HG02981 (cell line): ENCODE data around the gene FGL2.
"Not testable (repeated sequence)": the region's sequence is repeated elsewhere in the genome, so short reads cannot be mapped to it uniquely, and the experiment has no call there.

ENCODE experiments used
- ATAC-seq: cut with Tn5 transposase; IDR thresholded peaks from one replicate; pipeline ENCODE4 v1.9.1; 2021; ENCODE audit warnings: mild to moderate bottlenecking, moderate library complexity; ENCODE audit not compliant: unreplicated experiment

Gene FGL2

DNA sequence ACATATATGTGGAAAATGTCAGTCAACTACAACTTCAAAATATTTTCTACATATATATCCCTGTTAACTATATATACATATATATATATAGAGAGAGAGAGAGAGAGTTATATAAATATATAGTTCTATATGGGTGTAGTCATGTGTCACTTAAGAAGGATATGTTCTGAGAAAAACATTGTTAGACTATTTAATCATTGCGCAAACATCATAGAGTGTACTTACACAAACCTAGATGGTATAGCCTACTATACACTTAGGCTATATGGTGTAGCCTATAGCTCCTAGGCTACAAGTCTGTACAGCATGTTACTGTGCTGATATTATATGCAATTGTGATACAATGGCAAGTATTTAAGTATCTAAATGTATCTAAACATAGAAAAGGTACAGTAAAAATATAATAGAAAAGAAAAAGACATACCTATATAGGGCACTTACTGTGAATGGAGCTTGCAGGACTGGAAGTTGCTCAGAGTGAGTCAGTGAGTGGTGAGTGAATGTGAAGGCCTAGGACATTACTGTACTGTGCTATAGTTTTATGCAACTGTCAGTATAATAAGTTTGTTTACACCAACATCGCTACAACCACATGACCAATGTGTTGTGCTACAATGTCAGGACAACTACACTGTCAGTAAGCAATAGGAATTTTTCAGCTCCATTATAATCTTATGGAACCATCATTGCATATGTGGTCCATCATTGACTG lies 18.0 kb upstream of the FGL2 start:
- no peak for ATAC-seq

DNA sequence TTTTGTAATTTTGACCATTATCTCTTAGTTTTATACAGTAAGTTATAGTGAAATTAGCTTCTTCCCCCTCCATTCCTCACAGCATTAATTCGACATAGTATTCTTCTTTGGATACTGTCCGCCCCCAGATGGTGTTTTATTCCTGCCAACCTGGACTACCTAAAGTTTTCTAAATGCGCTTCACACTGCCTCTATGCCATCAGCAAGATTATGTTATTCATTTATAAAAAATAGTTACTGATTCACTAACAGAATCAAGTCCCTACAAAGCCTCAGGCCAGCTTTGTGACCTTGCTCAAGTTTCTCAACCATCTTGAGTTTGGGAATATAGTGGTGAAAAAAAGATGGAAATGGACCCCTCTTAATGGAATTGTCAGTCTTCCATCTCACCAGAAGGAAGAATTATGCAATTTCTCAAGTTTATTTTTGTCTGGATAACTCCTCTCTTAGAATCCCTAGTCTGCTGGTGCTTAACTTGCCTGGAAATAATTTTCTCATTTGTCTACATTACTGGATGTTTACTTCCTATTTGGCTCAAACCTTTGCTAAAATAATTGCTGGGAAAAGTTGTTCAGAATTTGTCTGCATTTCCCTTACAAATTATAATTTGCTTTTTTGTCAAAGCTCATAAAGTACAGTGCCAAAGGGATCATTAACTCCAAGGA lies 16.7 kb upstream of the FGL2 start:
- no peak for ATAC-seq

DNA sequence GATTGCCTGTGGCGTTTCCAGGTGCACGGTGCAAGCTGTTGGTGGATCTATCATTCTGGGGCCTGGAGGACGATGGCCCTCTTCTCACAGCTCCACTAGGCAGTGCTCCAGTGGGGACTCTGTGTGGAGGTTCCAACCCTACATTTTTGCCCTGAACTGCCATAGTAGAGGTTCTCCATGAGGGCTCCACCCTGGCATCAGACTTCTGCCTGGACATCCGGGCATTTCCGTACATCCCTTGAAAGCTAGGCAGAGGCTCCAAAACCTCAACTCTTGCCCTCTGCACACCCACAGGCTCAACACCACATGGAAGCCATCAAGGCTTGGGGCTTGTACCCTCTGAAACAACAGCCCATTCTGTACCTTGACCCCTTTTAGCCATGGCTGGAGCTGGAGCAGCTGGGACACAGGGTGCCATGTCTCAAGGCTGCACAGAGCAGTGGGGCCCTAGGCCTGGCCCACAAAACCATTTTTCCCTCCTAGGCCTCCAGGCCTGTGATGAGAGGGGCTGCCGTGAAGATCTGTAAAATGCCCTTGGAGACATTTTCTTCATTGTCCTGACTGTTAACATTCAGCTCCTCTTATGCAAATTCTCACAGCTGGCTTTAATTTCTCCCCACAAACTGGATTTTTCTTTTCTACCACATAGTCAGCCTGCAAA lies 10.0 kb upstream of the FGL2 start:
- no peak for ATAC-seq

DNA sequence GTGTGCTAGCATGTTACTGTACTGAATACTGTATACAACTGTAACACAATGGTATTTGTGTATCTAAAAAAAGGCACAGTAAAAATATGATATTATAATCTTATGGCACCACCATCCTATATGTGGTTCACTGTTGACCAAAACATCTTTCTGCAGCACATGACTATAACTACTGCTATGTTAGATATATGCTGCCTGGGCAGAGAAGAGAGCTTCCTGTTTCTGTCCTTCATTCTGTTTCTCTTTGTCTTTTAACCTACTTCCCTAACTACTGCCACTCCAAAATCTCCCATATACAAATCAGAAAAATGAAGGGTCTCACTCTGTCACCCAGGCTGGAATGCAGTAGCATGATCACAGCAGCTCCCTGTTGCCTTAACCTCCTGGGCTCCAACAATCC lies 8.8 kb upstream of the FGL2 start:
- no peak for ATAC-seq

DNA sequence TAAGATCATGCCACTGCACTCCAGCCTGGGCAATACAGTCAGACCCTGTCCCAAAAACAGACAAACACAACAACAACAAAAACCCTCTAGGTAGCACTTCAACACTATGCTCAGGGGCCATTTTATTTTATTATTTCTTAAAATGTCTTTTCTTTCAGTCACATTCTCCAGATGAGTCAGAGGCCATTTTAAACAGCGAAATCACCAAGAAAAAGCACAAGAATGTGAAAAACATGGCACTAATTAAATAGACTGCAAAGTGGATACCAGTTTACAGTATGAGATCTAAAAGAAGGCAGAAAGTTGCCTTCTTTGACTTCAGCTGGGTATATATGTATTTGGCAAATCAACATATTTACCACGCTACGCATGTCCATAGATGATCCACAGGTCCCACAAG lies 6.1 kb upstream of the FGL2 start:
- ATAC-seq, result no peak

DNA sequence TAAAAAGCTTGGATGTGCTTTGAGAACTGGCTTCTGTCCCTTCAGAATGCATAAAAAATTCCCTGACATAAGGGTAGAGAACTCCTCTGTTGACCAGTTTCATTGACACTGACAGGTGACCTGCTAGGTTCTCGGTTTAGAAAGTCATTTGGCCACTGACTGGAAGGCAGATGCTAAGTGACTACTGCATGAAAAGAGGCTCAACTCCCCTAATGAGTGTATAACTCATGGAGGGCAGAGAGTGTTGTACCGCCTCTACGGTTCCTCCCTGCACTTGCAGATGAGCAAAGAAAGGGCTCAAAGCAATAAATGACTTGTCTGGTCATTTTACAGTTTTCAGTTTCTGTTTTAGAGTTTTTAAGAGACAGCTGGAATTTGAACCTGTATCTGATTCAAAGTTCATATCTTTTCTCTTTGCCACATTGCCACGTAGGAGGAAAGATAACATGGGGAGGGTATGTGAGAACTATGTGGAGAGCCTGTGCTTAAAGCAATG lies 2.9 kb upstream of the FGL2 start:
- peak; percentile 96 for ATAC-seq

DNA sequence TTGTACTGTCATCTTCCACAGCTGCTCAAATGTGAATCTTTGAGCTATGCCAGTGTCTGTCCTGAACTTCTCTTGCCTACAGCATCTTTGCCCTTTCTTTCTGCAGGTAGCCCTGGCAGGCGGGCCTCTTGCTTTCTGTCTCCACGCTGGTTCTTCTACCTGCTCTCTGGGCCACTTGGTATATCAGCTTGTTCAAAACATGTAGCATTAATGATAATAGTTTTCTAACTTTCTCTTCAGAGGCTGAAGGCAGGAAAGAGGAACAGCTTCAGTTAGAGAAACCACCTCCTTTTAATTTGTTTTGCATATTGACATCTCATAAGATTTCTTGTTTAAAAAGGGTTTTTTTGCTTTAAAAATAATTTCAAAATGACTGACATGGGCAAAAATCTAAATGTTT lies 923 bp upstream of the FGL2 start:
- ATAC-seq, result no peak

DNA sequence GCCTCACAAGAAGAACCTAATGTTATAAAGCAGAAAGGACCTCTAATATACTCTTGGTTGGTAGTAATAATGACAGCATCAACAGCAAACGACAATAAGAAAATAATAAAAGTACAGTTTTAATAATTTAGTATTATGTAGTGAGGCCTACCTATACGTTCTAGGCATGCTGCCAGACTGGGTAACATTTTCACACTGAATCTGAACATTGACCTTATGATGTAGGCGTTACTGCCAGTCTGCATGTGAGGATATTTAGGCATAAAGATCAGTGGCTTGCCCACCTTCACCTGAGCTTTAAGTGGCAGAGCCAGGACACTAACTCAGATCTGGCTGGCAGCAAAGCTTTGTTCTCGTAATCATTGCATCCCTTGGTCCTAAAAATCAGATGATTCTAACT lies 2.5 kb downstream of the FGL2 start:
- no peak for ATAC-seq

DNA sequence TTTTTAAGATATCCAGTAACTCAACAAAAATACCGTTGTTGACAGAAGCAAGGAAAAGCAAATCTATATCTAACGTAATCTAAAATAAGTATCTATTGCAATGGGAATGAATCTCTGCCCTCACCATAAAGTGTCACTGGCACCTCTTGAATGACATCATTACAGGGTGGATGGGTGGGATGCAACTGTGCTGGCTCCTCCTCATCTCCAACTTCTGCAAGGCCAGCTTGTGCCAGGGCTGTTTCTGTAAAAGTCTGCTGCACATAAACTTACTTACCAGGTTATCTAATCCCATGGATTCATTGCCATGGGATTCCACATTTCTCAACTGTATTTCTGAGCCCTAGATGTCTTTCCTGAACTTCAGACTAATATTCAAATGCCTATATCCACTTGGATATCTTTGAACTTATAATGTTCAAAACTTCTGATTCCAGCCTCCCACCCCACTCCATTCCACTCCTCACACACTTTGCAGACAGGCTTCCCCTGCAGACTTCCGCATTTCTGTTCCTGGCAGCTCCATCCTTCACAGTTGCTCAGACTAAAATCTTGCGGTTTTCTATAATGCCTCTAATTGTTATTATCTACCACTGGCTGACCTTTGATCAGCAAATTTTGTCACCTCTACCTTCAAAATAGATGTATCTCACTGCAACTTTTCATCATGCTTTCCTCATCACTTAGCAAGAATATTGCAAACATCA lies 10.7 kb downstream of the FGL2 start:
- no peak for ATAC-seq

DNA sequence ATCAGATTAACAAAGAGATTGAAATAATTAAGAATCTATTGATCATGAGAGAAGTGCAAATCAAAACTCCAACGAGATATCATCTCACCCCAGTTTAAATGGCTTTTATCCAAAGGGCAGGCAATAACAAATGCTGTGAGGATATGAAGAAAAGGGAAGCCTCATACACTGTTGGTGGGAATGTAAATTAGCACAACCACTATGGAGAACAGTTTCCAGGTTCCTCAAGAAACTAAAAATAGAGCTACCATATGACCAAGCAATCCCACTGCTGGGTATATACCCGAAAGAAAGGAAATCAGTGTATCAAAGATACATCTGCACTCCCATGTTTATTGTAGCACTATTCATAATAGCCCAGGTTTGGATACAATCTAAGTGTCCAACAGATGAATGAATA lies 13.8 kb downstream of the FGL2 start:
- ATAC-seq, result no peak

DNA sequence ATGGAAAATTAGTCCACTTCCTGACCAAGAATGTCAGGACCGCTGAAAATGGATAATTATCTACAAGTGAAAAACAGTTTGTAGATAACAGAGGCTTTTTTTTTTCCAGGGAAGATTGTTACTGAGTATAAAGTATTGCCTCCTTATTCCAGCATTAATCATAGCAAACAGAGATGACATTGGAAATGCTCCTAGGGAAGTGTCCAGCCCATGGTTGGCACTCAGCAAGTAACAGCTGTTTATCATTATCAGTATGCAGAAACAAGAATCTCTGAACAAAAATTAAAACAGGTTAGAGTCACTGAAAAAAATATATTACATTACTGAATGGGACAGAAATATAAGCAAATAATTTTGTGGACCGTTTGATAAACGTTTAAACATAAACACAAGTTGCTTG lies 14.6 kb downstream of the FGL2 start:
- ATAC-seq, result no peak

DNA sequence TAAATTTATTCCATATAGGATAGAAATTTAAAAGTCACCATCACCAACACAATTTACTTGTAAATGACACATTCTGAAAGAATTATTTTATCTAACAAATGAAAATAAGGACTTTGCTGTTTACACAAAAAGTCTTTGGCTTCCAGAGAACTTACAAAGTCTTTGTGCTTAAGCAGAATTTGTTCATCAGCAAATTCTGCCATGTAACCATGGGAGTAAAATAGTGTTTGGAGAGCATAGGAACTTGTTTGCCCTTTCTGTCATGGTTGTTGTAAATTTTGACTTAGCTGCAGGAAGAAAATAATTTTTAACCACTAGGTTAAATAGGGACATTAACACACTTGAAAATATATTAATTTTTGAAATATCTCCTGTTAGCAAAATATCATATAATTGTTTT lies 15.2 kb downstream of the FGL2 start:
- no peak for ATAC-seq

DNA sequence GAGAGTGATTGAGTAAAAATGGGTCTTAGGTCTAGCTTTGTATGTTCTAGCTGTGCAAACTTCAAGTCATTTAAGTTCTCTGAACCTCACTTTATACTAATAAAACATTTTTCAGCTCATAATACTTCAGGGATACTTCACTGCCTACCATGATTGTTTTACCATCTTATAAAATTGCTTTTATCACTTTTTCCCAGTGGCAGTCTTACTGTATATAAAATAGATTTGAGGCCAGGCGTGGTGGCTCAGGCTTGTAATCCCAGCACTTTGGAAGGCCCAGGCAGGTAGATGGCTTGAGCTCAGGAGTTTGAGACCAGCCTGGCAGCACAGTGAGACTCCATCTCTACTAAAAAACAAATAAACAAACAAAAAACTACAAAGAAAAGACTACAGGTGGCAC lies 17.4 kb downstream of the FGL2 start:
- ATAC-seq, result no peak

DNA sequence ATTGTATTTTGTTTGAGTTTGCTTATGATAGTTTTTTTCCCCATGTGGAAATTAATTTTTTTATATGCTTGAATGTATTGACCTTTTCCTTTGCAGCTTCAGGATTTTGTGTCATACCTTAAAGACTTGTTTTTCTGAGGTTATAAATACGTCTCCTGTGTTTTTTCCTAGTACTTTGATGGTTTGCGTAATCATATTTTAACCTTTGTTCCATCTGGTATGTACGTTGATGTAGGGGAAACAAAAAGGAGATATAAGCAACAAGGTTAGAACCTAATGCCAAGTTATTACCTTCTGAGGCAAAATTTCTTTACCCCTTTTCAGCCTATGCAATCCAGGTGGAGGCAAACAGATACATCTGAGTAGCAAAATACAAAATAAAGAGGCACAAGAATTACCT lies 17.9 kb downstream of the FGL2 start:
- no peak for ATAC-seq

DNA sequence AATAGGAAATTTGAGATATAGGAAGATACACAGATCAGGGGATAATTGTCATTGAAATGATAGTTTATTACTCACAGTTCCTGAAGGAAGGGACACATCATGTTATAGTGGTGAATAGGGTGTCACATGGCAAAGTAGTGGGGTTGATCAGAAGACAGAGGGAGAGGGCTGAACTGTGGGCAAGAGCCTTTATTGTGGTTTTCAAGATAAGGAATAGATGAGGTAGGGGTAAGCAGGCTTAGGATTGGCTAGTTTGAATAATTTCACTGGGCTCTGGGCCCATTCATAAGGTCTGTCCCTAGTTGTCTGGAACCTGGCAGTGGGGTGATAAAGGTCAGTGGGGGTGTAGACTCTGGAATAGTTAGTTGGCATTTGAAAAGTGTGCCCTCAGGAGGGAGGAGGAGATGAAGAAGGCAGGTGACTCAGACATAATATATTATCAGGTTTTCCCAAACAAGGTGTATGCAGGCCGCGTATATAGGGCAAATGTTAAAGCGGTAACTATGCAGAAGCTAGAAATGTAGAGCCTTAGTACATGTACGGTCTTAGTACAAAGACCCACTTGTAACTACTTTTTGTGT lies 18.5 kb downstream of the FGL2 start:
- no peak for ATAC-seq

DNA sequence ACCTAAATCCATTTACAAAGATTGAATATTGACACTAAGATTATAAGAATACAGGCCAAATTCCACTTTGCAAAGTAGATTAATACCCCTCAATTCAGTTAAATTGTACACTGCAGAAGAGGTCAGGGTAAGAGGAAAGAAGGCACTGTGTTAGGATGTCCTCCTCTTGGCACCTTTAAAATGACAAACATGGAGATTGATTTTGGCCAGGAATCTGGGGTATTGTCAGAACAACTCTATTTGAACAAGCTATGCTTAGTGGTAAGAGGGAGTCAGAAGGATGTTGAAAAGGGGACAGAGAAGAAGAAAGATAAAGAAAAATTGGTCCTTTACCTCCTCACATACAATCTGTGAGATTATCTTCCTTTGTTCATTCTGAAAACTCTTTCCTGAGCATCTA lies 21.6 kb downstream of the FGL2 start:
- not testable (repeated sequence) for ATAC-seq

DNA sequence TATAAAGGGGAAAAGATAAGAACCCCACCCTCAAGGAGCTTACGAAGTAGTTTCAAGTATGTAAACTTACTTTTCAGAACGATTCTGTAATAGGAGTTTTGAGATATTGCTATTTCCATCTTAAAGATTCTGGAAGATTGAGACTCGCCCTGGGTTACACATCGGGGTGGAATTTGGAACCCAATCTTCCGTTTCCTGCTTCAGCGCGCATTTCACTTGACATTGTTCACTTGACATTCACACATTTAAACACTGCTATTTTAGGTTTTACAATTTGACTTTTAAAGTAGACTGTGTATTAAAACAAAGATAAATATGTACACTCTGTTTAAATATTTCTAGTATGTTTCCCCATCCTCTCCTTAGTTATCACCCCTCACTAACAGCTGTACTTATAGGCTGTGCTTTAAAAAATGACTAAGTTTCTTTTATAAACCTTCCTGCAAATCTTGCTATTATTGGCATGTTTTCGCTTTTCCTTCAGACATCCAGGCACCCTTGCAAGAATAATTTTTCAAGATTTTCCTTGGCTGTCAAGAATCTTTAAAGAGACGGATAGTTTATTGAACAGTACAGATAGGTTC lies 22.2 kb downstream of the FGL2 start:
- not testable (repeated sequence) for ATAC-seq

DNA sequence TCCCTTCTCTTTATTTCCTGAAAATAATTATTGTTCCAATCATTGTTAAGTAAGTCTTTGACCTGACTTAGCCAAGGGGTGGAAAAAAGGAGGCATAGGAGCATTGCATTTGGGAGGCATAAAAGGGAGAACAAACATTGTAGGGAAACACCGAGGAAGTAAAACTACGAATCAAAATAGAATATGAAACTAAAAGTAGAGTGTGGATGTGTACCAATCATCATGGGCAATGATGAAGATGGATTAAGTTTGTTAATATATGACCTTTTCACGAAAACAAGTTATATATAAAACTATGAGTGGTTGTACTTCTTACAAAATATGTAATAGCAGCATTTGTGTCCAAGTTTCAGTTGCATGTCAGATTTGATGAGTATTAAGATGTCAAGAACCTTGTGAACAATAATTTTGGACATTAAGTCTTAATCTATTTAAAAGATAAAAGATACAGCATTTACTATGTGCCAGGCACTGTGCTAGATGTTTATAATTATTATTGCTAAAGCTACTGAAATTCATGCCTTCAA lies 24.3 kb downstream of the FGL2 start:
- peak; percentile 79 for ATAC-seq

DNA sequence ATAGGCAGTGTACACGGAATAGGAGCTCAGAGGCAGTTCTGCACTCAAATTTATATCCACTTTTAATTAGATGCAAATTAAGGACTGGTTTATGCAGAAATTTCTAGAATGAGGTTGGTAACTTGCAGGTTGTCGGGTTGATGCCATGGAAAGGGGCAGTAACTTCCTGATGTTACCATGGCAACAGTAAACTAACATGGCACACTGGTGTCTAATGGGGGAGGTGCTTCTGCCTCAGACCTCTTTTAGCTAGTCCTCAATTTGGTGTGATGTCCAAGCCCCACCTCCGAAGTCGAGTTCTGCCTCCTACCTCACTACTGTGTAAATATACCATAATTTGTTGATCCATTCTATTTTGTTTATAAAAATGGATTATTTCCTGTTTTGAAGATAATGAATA lies 25.2 kb downstream of the FGL2 start:
- ATAC-seq, result not testable (repeated sequence)

DNA sequence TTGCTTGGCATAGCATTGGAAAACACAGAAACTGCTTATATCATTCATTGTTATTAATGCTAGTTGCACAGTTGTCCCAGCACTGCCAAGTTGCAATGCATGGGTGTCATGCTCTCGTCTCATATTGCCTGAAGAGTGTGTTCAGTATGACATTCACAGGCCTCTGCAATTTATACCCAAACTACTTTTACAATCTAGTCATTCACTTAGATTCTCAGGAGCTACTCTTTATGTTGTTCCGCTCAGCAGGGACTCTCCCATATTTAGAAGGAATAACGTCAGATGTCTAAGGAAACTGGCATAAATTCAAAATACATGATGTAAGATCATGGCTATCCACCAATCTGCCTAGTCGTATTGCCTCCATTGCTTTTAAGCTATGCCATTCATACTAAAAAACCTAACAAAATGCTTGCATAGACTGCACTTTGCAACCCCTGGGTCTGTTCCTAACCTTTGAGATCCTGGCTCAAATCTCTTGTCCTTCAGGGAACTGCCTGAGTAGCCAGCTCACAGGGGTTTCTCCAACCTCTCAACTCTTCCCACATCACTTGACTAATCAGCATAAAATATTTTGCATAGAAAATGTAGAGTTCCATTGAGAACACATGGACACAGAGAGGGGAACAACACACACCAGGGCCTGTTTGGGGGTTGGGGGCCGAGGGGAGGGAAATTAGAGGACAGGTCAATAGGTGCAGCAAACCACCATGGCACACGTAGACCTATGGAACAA lies 27.0 kb downstream of the FGL2 start:
- not testable (repeated sequence) for ATAC-seq
